ENCODE results near the gene TPCN2. TPM values are rescaled to one million over a fixed set of nuclear protein-coding genes. Genes with fewer than 3 reads are reported as not detected.

Gene TPCN2
- total RNA-seq, 1 experiment from 2014 or later: 20.6 TPM

DNA sequence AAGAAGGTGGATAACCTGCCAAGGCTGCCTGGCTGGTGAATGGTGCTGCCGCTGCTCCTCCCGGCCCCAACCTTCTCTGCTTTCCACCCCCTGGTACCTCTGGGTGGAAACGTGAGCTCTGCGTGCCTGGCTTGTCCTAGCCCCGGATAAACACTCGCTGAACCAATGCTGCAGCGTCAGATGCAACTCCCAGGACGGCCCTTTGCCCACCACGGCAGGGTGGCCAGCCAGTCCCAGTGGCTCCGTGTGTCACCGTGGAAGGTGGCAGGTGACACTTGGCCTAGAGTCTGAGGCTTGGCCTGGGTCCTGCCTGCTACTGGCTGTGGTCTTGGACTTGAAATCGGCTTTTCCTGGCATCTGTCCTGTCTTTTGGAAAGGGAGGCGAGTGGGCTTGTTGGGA lies 47.7 kb downstream of the TPCN2 start:
- no peak for TF ChIP-seq SIN3A (IDR thresholded peaks at IDR 0.05; ENCODE audit: borderline replicate concordance, insufficient read depth, low read depth, low read length)
- TF ChIP-seq, protein P1, sequence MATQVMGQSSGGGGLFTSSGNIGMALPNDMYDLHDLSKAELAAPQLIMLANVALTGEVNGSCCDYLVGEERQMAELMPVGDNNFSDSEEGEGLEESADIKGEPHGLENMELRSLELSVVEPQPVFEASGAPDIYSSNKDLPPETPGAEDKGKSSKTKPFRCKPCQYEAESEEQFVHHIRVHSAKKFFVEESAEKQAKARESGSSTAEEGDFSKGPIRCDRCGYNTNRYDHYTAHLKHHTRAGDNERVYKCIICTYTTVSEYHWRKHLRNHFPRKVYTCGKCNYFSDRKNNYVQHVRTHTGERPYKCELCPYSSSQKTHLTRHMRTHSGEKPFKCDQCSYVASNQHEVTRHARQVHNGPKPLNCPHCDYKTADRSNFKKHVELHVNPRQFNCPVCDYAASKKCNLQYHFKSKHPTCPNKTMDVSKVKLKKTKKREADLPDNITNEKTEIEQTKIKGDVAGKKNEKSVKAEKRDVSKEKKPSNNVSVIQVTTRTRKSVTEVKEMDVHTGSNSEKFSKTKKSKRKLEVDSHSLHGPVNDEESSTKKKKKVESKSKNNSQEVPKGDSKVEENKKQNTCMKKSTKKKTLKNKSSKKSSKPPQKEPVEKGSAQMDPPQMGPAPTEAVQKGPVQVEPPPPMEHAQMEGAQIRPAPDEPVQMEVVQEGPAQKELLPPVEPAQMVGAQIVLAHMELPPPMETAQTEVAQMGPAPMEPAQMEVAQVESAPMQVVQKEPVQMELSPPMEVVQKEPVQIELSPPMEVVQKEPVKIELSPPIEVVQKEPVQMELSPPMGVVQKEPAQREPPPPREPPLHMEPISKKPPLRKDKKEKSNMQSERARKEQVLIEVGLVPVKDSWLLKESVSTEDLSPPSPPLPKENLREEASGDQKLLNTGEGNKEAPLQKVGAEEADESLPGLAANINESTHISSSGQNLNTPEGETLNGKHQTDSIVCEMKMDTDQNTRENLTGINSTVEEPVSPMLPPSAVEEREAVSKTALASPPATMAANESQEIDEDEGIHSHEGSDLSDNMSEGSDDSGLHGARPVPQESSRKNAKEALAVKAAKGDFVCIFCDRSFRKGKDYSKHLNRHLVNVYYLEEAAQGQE (IDR thresholded peaks at IDR 0.05; ENCODE audit: insufficient read depth in 1 of 2, low read depth in 2 of 2, low read length in 1 of 2): no peak
- TF ChIP-seq TCF7L2 (IDR thresholded peaks at IDR 0.05; ENCODE audit: low read depth, low read length): no peak
- in situ Hi-C loops (cut with HindIII; ENCODE audit: low pct_unique_long_range_greater_than_20kb, low sequenced_read_pairs): no loop called here
- POLR2A ChIA-PET: interaction anchor here (0.6 kb wide), 1 partner anchor 286 kb away, joined by 3 read pairs; no protein-coding TSS in a partner anchor

DNA sequence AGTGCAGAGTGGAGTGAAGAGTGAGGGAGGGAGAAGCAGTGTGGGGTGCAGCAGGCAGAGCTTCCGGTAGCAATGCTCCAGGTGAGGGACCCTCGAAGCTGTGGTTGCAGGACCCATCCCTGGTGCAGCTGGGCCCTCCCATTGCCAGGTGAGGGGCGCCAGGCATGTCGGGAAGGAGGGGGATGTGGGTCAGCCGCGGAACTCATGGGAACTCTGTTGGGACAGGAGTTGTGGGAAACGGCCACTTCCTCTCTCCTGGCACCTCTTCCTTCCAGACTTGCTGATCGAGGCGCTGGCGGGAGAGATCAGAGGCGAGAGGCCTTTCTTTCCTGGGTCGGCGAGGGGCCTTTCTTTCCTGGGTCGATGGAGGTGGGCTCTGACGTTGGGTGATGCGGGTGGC lies 48.5 kb downstream of the TPCN2 start:
- ChIA-PET CTCF (no interaction called here), POLR2A (interaction anchor here (0.6 kb wide), 1 partner anchor 285 kb away, joined by 3 read pairs; no protein-coding TSS in a partner anchor)
- intact Hi-C loops (cut with micrococcal nuclease; ENCODE audit: unreplicated experiment) (no loop called here), in situ Hi-C loops (cut with HindIII; ENCODE audit: low pct_unique_long_range_greater_than_20kb, low sequenced_read_pairs) (no loop called here)
- Histone ChIP-seq H3K27ac (ENCODE audit: low read length) (no peak overlapping the region), H3K9me3 (ENCODE audit: control insufficient read depth, insufficient read depth, low read depth, low read length) (no peaks in the 10 kb centered on the region), H3K4me3 (ENCODE audit: low read depth in 2 of 2, low read length in 2 of 2) (no peak overlapping the region), H3K36me3 (ENCODE audit: control insufficient read depth, insufficient read depth, low read length) (no peaks in the 10 kb centered on the region), H3K4me1 (ENCODE audit: control insufficient read depth, insufficient read depth, low read length) (peaks cover 8% of the 10 kb centered on the region; the same call in 1 of the 2 replicates), H3K27me3 (ENCODE audit: control insufficient read depth, insufficient read depth, low read length) (no peaks in the 10 kb centered on the region)
- no peak for DNase-seq (ENCODE audit: low read depth, low spot score)
- no TSS peak for BruUV-seq (replicated peaks)
- ATAC-seq: no peak
- TF ChIP-seq, protein P2, sequence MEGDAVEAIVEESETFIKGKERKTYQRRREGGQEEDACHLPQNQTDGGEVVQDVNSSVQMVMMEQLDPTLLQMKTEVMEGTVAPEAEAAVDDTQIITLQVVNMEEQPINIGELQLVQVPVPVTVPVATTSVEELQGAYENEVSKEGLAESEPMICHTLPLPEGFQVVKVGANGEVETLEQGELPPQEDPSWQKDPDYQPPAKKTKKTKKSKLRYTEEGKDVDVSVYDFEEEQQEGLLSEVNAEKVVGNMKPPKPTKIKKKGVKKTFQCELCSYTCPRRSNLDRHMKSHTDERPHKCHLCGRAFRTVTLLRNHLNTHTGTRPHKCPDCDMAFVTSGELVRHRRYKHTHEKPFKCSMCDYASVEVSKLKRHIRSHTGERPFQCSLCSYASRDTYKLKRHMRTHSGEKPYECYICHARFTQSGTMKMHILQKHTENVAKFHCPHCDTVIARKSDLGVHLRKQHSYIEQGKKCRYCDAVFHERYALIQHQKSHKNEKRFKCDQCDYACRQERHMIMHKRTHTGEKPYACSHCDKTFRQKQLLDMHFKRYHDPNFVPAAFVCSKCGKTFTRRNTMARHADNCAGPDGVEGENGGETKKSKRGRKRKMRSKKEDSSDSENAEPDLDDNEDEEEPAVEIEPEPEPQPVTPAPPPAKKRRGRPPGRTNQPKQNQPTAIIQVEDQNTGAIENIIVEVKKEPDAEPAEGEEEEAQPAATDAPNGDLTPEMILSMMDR (IDR thresholded peaks at IDR 0.05): no peak
- no peak for TF ChIP-seq TCF7L2 (IDR thresholded peaks at IDR 0.05; ENCODE audit: low read depth, low read length)
- TF ChIP-seq, protein P1 (IDR thresholded peaks at IDR 0.05; ENCODE audit: insufficient read depth in 1 of 2, low read depth in 2 of 2, low read length in 1 of 2): no peak
- TF ChIP-seq POLR2AphosphoS5 (IDR thresholded peaks at IDR 0.05; ENCODE audit: low read depth, low read length): 0 out of 2 replicates have a peak, but pooled peaks have one; percentile 25
- no peak for TF ChIP-seq SIN3A (IDR thresholded peaks at IDR 0.05; ENCODE audit: borderline replicate concordance, insufficient read depth, low read depth, low read length)

More for the DNA sequence above, 47.7 kb downstream of the TPCN2 start:
- Histone ChIP-seq H3K4me3 (ENCODE audit: low read depth in 2 of 2, low read length in 2 of 2) (no peak overlapping the region), H3K27me3 (ENCODE audit: control insufficient read depth, insufficient read depth, low read length) (no peaks in the 10 kb centered on the region), H3K36me3 (ENCODE audit: control insufficient read depth, insufficient read depth, low read length) (no peaks in the 10 kb centered on the region), H3K9me3 (ENCODE audit: control insufficient read depth, insufficient read depth, low read depth, low read length) (no peaks in the 10 kb centered on the region), H3K27ac (ENCODE audit: low read length) (no peak overlapping the region), H3K4me1 (ENCODE audit: control insufficient read depth, insufficient read depth, low read length) (peaks cover under 1% of the 10 kb centered on the region; the same call in 1 of the 2 replicates)
- DNase-seq (ENCODE audit: low read depth, low spot score) (no peak), ATAC-seq (no peak)
- CTCF ChIA-PET: no interaction called here
- intact Hi-C loops (cut with micrococcal nuclease; ENCODE audit: unreplicated experiment): no loop called here
- BruUV-seq (replicated peaks): no TSS peak
